ENCODE measurements around the gene NT5C2.

DNA sequence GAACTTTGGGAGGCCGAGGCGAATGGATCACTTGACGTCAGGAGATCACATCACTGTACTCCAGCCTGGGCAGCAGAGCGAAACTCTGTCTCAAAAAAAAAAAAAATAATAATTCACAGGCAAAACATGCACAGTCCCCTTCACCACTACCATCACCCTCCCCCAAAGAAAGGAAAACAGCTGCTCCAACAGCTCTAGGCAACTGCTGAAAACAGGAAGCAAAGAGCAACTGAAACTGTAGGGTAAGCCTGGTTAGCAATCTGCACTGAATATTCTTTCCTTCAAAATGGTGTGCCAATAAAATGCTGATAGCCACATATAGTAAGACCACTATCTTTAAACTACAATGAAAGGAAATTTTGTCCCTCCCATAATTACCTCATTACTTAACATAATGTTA is 11.8 kb downstream of the NT5C2 start:
- TF ChIP-seq, protein P1, sequence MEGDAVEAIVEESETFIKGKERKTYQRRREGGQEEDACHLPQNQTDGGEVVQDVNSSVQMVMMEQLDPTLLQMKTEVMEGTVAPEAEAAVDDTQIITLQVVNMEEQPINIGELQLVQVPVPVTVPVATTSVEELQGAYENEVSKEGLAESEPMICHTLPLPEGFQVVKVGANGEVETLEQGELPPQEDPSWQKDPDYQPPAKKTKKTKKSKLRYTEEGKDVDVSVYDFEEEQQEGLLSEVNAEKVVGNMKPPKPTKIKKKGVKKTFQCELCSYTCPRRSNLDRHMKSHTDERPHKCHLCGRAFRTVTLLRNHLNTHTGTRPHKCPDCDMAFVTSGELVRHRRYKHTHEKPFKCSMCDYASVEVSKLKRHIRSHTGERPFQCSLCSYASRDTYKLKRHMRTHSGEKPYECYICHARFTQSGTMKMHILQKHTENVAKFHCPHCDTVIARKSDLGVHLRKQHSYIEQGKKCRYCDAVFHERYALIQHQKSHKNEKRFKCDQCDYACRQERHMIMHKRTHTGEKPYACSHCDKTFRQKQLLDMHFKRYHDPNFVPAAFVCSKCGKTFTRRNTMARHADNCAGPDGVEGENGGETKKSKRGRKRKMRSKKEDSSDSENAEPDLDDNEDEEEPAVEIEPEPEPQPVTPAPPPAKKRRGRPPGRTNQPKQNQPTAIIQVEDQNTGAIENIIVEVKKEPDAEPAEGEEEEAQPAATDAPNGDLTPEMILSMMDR (IDR thresholded peaks at IDR 0.05): no peak
- no peak for TF ChIP-seq POLR2A (IDR thresholded peaks at IDR 0.05)
